Parathyroid adenoma (tissue), 2 donors: ENCODE measurements around the gene LCN10.
A peak's percentile ranks its signal among the peaks of the same experiment; 100 is the strongest.

Experiments
- H2AFZ ChIP-seq: fragments of 300-600 bp; sonication (generic); one replicate; pipeline ENCODE4 v1.7.0; 2017; ENCODE audit warnings: antibody characterized with exemption, mild to moderate bottlenecking
- H3K27ac ChIP-seq: fragments of 300-600 bp; sonication (generic); one replicate; pipeline ENCODE4 v1.7.0; 2017
- H3K27me3 ChIP-seq: fragments of 300-600 bp; sonication (generic); one replicate; pipeline ENCODE4 v1.7.0; 2017; ENCODE audit warnings: low read length; ENCODE audit not compliant: control insufficient read depth, insufficient read depth
- H3K36me3 ChIP-seq: fragments of 300-600 bp; sonication (generic); one replicate; pipeline ENCODE4 v1.7.0; 2017; ENCODE audit warnings: low read length; ENCODE audit not compliant: control insufficient read depth, insufficient read depth
- H3K4me1 ChIP-seq: fragments of 300-600 bp; sonication (generic); one replicate; pipeline ENCODE4 v1.7.0; 2017; ENCODE audit warnings: control low read depth
- H3K4me2 ChIP-seq: fragments of 300-600 bp; sonication (generic); one replicate; pipeline ENCODE4 v1.7.0; 2017; ENCODE audit warnings: low read length
- H3K4me3 ChIP-seq: fragments of 300-600 bp; sonication (generic); one replicate; pipeline ENCODE4 v1.7.0; 2017; ENCODE audit warnings: low read depth, low read length
- H3K79me2 ChIP-seq: fragments of 300-600 bp; sonication (generic); one replicate; pipeline ENCODE4 v1.7.0; 2017; ENCODE audit warnings: control low read depth
- H3K9ac ChIP-seq: fragments of 300-600 bp; sonication (generic); one replicate; pipeline ENCODE4 v1.7.0; 2017; ENCODE audit warnings: mild to moderate bottlenecking
- H3K9me3 ChIP-seq: fragments of 300-600 bp; sonication (generic); one replicate; pipeline ENCODE4 v1.7.0; 2017; ENCODE audit warnings: low read length; ENCODE audit not compliant: control insufficient read depth
- TF ChIP-seq, protein P1 (sequence below): fragments of 300-600 bp; sonication (generic); IDR thresholded peaks from one replicate; pipeline ENCODE4 v1.7.0; 2017; ENCODE audit warnings: antibody characterized with exemption, mild to moderate bottlenecking
- donor health status: primary hyperparathyroidism.

The LCN10 gene

DNA sequence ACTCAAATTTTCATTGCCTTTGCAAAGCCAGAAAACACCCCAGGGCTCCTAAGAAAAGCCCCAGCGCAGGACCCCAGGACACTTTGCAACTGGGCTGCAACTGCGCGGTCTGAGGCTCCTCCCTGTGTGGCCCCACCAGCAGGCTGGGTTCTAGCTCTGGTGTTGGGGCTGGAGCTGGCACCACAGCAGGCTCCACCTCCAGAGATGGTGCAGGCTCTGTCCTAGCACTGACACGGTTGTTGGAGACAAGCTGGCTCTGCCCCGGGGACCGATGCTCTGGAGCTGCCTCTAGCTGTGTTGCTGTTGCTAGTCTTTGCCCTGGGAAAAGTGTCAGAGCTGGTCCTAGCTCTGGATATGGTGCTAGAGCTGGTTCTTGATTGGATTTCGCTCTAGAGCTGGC lies 13.6 kb downstream of the LCN10 start:
- no peaks in the 10 kb centered on the region for H3K27me3 ChIP-seq
- no peaks in the 10 kb centered on the region for H3K9me3 ChIP-seq
- TF ChIP-seq, protein P1, sequence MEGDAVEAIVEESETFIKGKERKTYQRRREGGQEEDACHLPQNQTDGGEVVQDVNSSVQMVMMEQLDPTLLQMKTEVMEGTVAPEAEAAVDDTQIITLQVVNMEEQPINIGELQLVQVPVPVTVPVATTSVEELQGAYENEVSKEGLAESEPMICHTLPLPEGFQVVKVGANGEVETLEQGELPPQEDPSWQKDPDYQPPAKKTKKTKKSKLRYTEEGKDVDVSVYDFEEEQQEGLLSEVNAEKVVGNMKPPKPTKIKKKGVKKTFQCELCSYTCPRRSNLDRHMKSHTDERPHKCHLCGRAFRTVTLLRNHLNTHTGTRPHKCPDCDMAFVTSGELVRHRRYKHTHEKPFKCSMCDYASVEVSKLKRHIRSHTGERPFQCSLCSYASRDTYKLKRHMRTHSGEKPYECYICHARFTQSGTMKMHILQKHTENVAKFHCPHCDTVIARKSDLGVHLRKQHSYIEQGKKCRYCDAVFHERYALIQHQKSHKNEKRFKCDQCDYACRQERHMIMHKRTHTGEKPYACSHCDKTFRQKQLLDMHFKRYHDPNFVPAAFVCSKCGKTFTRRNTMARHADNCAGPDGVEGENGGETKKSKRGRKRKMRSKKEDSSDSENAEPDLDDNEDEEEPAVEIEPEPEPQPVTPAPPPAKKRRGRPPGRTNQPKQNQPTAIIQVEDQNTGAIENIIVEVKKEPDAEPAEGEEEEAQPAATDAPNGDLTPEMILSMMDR = no peak
- H3K9ac ChIP-seq = no peak overlapping the region
- no peak overlapping the region for H3K4me3 ChIP-seq
- H3K36me3 ChIP-seq = no peaks in the 10 kb centered on the region
- no peak overlapping the region for H3K27ac ChIP-seq
- H2AFZ ChIP-seq = peak overlapping the region; percentile 78
- no peak overlapping the region for H3K4me2 ChIP-seq
- H3K4me1 ChIP-seq = peaks cover 2% of the 10 kb centered on the region
- H3K79me2 ChIP-seq = peaks cover 2% of the 10 kb centered on the region

DNA sequence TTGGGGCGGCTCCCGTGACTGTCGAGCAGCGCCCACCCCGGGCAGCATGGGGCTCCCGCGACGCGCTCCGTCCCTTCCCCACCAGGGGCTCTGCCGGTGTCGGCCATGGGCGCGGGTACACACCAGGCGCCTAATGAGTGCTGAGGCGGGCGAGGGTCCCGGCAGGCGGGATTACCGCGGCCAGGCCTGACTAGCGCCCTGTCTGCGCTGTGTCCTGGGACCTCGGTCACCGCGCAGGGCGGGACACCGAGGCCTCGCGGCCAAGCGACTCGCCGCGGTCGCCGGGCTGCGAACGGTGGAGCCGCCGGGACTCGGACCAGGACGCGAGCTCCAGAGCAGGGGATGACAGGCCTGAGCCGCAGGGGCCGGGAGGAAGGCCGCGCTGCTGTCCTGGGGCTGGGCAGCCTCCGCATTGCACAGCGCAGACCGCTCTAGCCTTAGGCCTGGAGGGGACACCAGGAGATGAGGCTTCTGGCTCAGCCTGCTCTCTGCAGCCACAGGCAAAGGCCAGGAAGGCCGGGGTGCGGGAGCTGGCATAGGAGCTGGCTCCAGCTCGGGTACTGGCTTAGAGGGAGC lies 14.1 kb downstream of the LCN10 start:
- H3K9ac ChIP-seq = no peak overlapping the region
- H3K9me3 ChIP-seq = no peaks in the 10 kb centered on the region
- H3K27me3 ChIP-seq = no peaks in the 10 kb centered on the region
- peak overlapping the region; percentile 93 for H3K4me3 ChIP-seq
- H2AFZ ChIP-seq = peak overlapping the region; percentile 78
- no peaks in the 10 kb centered on the region for H3K36me3 ChIP-seq
- no peak overlapping the region for H3K27ac ChIP-seq
- TF ChIP-seq, protein P1 = no peak
- H3K4me2 ChIP-seq = peak overlapping the region; percentile 98
- H3K79me2 ChIP-seq = peaks cover 2% of the 10 kb centered on the region
- peaks cover 2% of the 10 kb centered on the region for H3K4me1 ChIP-seq

DNA sequence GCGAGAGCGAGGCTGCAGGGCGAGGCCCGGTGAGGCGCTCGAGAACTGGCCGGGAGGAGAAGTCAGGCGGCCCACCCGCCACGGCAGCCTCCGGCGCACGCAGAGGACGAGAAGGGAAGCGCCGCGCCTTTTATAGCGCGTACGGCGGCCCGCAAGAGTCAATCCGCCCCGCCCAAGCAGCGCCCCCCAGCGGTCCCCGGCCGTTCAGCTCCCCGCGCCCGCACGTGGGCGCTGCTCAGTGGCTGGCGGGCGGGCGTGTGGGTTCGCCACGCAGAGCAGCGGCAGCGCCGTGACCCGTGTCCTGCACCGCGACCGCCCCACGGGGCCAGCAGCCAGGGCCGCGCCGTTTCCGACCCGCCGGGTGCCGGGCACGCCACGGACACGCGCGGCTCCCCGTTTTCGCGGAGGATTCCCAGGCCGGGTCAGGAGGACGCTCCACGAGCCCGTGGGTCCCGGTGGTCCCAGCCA lies 14.6 kb downstream of the LCN10 start:
- Histone ChIP-seq H2AFZ (peak overlapping the region; percentile 78), H3K4me3 (peak overlapping the region; percentile 93), H3K4me2 (peak overlapping the region; percentile 98), H3K79me2 (peaks cover 2% of the 10 kb centered on the region), H3K27me3 (no peaks in the 10 kb centered on the region), H3K36me3 (no peaks in the 10 kb centered on the region), H3K4me1 (peaks cover 2% of the 10 kb centered on the region), H3K9ac (peak overlapping the region; percentile 72), H3K27ac (no peak overlapping the region), H3K9me3 (no peaks in the 10 kb centered on the region)
- TF ChIP-seq, protein P1 = peak; percentile 84

DNA sequence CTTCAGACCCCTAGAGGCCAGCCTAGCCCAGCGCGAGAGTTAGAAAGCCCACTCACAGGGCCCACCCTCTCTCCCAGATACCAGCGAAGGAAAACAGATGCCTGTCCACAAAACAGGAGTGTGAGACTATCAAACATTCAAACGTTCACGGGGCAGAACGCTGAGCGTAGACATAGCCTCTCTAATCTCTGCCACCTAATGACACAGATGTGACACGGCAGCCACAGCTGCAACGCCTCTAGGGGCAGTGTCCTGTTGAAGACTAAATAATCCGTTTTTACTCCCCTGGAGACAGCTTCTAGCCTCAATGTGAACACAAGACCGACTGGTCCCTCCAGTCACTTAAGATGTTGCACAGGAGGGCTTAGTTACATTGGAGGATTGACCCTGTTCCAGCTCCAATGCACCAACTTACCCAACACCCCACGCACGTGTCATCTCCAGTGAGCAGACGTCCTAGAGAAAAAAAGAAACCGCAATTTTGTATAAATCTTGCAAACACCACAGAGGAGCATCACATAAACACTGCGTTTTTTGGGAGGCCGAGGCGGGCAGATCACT lies 16.0 kb downstream of the LCN10 start:
- Histone ChIP-seq H3K36me3 (no peaks in the 10 kb centered on the region), H3K27me3 (no peaks in the 10 kb centered on the region), H2AFZ (no peak overlapping the region), H3K27ac (no peak overlapping the region), H3K9ac (no peak overlapping the region), H3K79me2 (peaks cover 2% of the 10 kb centered on the region), H3K4me3 (peak overlapping the region; percentile 93), H3K4me2 (peak overlapping the region; percentile 98), H3K9me3 (no peaks in the 10 kb centered on the region), H3K4me1 (peaks cover 2% of the 10 kb centered on the region)
- TF ChIP-seq, protein P1 = peak; percentile 24

DNA sequence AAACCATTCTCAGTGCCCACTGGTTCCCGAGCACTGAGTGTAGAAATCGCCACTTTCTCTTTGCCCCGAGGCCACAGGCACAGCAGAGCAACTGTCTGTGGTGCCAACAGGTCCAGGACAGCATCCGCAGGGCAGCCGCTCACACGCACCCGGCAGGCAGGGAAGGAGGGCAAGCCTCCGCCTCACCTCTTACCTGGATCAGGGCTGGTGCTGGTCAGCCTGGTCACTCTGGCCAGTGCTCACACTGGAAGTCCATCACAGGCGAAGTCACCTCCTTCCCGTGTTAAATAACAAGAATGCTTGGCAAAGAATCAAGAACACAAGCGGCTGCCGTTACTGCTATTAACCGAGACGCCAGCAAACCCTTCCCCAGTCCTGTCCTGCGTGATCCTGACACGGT lies 16.6 kb downstream of the LCN10 start:
- H3K9me3 ChIP-seq = no peaks in the 10 kb centered on the region
- H3K27me3 ChIP-seq = no peaks in the 10 kb centered on the region
- H2AFZ ChIP-seq = no peak overlapping the region
- H3K4me1 ChIP-seq = peaks cover 2% of the 10 kb centered on the region
- no peak overlapping the region for H3K27ac ChIP-seq
- peak overlapping the region; percentile 93 for H3K4me3 ChIP-seq
- H3K9ac ChIP-seq = no peak overlapping the region
- TF ChIP-seq, protein P1 = no peak
- peak overlapping the region; percentile 98 for H3K4me2 ChIP-seq
- H3K36me3 ChIP-seq = no peaks in the 10 kb centered on the region
- H3K79me2 ChIP-seq = peaks cover 2% of the 10 kb centered on the region
